ENCODE results near the gene AAMP.
A peak's percentile ranks its signal among the peaks of the same experiment; 100 is the strongest.

AAMP gene

GRCh38 chr2:218306184-218306920 is 36.4 kb upstream of the AAMP start:
- Histone ChIP-seq H3K36me3 (no peaks in the 10 kb centered on the region), H3K27ac (no peak overlapping the region), H3K9me3 (no peaks in the 10 kb centered on the region), H3K4me1 (no peaks in the 10 kb centered on the region), H3K4me3 (no peak overlapping the region), H3K27me3 (no peaks in the 10 kb centered on the region)
- TF ChIP-seq CTCF (IDR thresholded peaks at IDR 0.05): no peak
- intact Hi-C loops (cut with DNase I; ENCODE audit: low total_unique reads): no loop called here
- no peak for DNase-seq

- Histone ChIP-seq H3K36me3 (no peaks in the 10 kb centered on the region), H3K4me3 (no peak overlapping the region), H3K9me3 (no peaks in the 10 kb centered on the region), H3K27ac (no peak overlapping the region), H3K4me1 (peaks cover 0 to 3% (median 0%) of the 10 kb centered on the region in 4 donors), H3K27me3 (no peaks in the 10 kb centered on the region)
- TF ChIP-seq CTCF (IDR thresholded peaks at IDR 0.05): no peak
- intact Hi-C loops (cut with DNase I; ENCODE audit: low total_unique reads): no loop called here
- DNase-seq: no peak
Measured at GRCh38 chr2:218305383-218305782, 35.4 kb upstream of the AAMP start.

GRCh38 chr2:218301176-218301819 is 31.4 kb upstream of the AAMP start:
- intact Hi-C loops (cut with DNase I; ENCODE audit: low total_unique reads): loop anchor here (5.0 kb wide), 1 partner anchor 166 kb away; no protein-coding TSS in a partner anchor
- TF ChIP-seq CTCF (IDR thresholded peaks at IDR 0.05): peak; percentile 96 to 97
- H3K36me3 ChIP-seq: no peaks in the 10 kb centered on the region

GRCh38 chr2:218300141-218300540 is 30.2 kb upstream of the AAMP start:
- intact Hi-C loops (cut with DNase I; ENCODE audit: low total_unique reads): loop anchor here (5.0 kb wide), 1 partner anchor 167 kb away; no protein-coding TSS in a partner anchor
- Histone ChIP-seq H3K4me1 (peaks cover 0 to 38% (median 16%) of the 10 kb centered on the region in 4 donors), H3K9me3 (no peaks in the 10 kb centered on the region), H3K27ac (no peak overlapping the region), H3K36me3 (no peaks in the 10 kb centered on the region), H3K4me3 (no peak overlapping the region), H3K27me3 (no peaks in the 10 kb centered on the region)
- DNase-seq: no peak
- TF ChIP-seq CTCF (IDR thresholded peaks at IDR 0.05): no peak

More at GRCh38 chr2:218301176-218301819, 31.4 kb upstream of the AAMP start:
- Histone ChIP-seq H3K4me3 (no peak overlapping the region), H3K27ac (no peak overlapping the region), H3K9me3 (no peaks in the 10 kb centered on the region), H3K27me3 (no peaks in the 10 kb centered on the region), H3K4me1 (peaks cover 0 to 26% (median 9%) of the 10 kb centered on the region in 4 donors)
- peak; percentile 87 to 88 for DNase-seq

- intact Hi-C loops (cut with DNase I; ENCODE audit: low total_unique reads): loop anchor here (2.0 kb wide), 1 partner anchor 58 kb away; the partner anchor contains the start of gene CATIP
Measured at GRCh38 chr2:218298314-218298875, 28.5 kb upstream of the AAMP start.

More at GRCh38 chr2:218298314-218298875, 28.5 kb upstream of the AAMP start:
- Histone ChIP-seq H3K4me1 (peaks cover 0 to 54% (median 29%) of the 10 kb centered on the region in 4 donors), H3K4me3 (no peak overlapping the region), H3K36me3 (no peaks in the 10 kb centered on the region), H3K27me3 (no peaks in the 10 kb centered on the region), H3K9me3 (no peaks in the 10 kb centered on the region), H3K27ac (peak overlapping the region; percentile 67 to 99)
- no peak for DNase-seq
- no peak for TF ChIP-seq CTCF (IDR thresholded peaks at IDR 0.05)

Measured in tibial artery (tissue), 4 donors.